Osteocyte (in vitro differentiated cells): ENCODE data around the gene BCAR1. TPM values are rescaled to one million over a fixed set of nuclear protein-coding genes. Genes with fewer than 3 reads are reported as not detected.
A peak's percentile ranks its signal among the peaks of the same experiment; 100 is the strongest.

ENCODE experiments used
- DNase-seq: peaks from one replicate; pipeline ENCODE4 v3.0.0; 2021; ENCODE audit warnings: mixed read lengths; ENCODE audit not compliant: unreplicated experiment; ENCODE audit errors: extremely low spot score
- H3K27ac Mint-ChIP-seq: one replicate; pipeline ENCODE4 v1.8.0; 2021; ENCODE audit warnings: mild to moderate bottlenecking, mixed read lengths; ENCODE audit not compliant: unreplicated experiment
- H3K27me3 Mint-ChIP-seq: one replicate; pipeline ENCODE4 v1.8.0; 2021; ENCODE audit warnings: mixed read lengths; ENCODE audit not compliant: unreplicated experiment
- H3K36me3 Mint-ChIP-seq: one replicate; pipeline ENCODE4 v1.8.0; 2021; ENCODE audit warnings: mixed read lengths; ENCODE audit not compliant: unreplicated experiment
- H3K4me1 Mint-ChIP-seq: one replicate; pipeline ENCODE4 v1.8.0; 2021; ENCODE audit warnings: mixed read lengths; ENCODE audit not compliant: unreplicated experiment
- H3K4me3 Mint-ChIP-seq: one replicate; pipeline ENCODE4 v1.8.0; 2021; ENCODE audit warnings: mild to moderate bottlenecking, moderate library complexity, mixed read lengths; ENCODE audit not compliant: unreplicated experiment
- H3K9me3 Mint-ChIP-seq: one replicate; pipeline ENCODE4 v1.8.0; 2021; ENCODE audit warnings: mixed read lengths; ENCODE audit not compliant: unreplicated experiment
- CTCF ChIP-seq: fragments of 200-600 bp; sonication (generic); IDR thresholded peaks from 2 replicates; pipeline ENCODE4 v1.5.0; 2021; ENCODE audit warnings: antibody characterized with exemption, mild to moderate bottlenecking, moderate library complexity
- total RNA-seq: library from RNA; stranded (reverse); gene quantifications from 2 replicates; pipeline ENCODE4 v1.2.1, GENCODE V29; 2021

BCAR1 gene
- total RNA-seq, 1 donor from 2014 or later = 138 TPM

GRCh38 chr16:75237398-75238131, 13.9 kb downstream of the BCAR1 start:
- Mint-ChIP-seq H3K36me3 (peaks cover 26% of the 10 kb centered on the region), H3K27me3 (no peaks in the 10 kb centered on the region), H3K9me3 (no peaks in the 10 kb centered on the region), H3K4me1 (peaks cover 59% of the 10 kb centered on the region), H3K4me3 (no peak overlapping the region), H3K27ac (peak overlapping the region; percentile 44)
- DNase-seq = no peak
- TF ChIP-seq CTCF = no peak

GRCh38 chr16:75236736-75237397, 14.6 kb downstream of the BCAR1 start:
- H3K9me3 Mint-ChIP-seq = no peaks in the 10 kb centered on the region
- no peak for DNase-seq
- peak overlapping the region; percentile 18 for H3K27ac Mint-ChIP-seq
- no peak for TF ChIP-seq CTCF
- no peaks in the 10 kb centered on the region for H3K27me3 Mint-ChIP-seq
- H3K36me3 Mint-ChIP-seq = peaks cover 21% of the 10 kb centered on the region
- peaks cover 55% of the 10 kb centered on the region for H3K4me1 Mint-ChIP-seq
- no peak overlapping the region for H3K4me3 Mint-ChIP-seq

DNA sequence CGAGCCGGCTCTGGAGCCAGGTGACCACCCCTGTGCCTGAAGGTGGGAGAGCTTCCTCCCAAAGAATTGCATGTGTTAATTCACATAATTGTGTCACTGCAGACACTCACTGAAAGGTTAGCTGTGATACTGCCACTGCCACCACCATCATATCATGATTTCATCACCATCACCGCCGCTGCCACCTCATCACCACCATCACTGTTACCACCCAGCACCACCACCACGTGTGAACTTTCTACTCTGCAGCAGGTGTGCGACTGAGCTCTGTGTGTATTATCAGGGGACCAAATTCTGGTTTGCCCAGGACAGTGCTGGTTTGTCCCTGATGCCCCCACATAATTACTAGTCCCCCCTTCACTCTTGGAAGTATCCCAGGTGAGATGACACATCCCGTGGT, 15.2 kb downstream of the BCAR1 start:
- no peak for DNase-seq
- Mint-ChIP-seq H3K4me1 (peaks cover 49% of the 10 kb centered on the region), H3K36me3 (peaks cover 25% of the 10 kb centered on the region), H3K27me3 (no peaks in the 10 kb centered on the region), H3K9me3 (no peaks in the 10 kb centered on the region), H3K27ac (peak overlapping the region; percentile 18), H3K4me3 (no peak overlapping the region)
- no peak for TF ChIP-seq CTCF

GRCh38 chr16:75235721-75236193, 15.7 kb downstream of the BCAR1 start:
- H3K36me3 Mint-ChIP-seq = peaks cover 25% of the 10 kb centered on the region
- peaks cover 44% of the 10 kb centered on the region for H3K4me1 Mint-ChIP-seq
- H3K9me3 Mint-ChIP-seq = no peaks in the 10 kb centered on the region
- H3K27ac Mint-ChIP-seq = no peak overlapping the region
- DNase-seq = no peak
- no peak overlapping the region for H3K4me3 Mint-ChIP-seq
- TF ChIP-seq CTCF = no peak
- no peaks in the 10 kb centered on the region for H3K27me3 Mint-ChIP-seq
